ENCODE results near the gene CEACAM5.

The CEACAM5 gene

GRCh38 chr19:41708481-41708880 lies at the start of gene CEACAM5:
Gene CEACAM5, plus strand, starts transcription at chr19:41708626. Its CDS starts 106 bp downstream, at chr19:41708732.
- DNase-seq = no peak

DNA sequence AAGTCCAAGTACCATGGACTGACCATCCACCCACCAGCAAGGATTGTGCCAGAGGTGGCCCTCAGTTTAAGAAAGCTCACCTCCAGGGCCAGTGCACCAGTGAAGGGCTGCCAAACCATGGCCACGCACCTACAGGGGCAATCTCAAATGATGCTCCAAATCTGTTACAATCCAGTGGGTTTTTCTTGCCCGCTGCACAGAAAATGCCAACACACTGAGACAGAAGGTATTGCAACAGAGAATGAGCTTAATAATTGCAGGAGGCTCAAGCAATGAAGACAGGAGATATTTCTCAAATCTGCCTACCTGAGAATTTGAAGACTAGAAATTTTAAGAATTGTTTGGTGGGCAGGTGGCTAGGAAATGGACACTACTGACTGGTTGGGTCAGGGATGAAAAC lies 42.4 kb upstream of the CEACAM5 start:
- DNase-seq = no peak

GRCh38 chr19:41668315-41668714 lies 40.1 kb upstream of the CEACAM5 start:
- DNase-seq = no peak

DNA sequence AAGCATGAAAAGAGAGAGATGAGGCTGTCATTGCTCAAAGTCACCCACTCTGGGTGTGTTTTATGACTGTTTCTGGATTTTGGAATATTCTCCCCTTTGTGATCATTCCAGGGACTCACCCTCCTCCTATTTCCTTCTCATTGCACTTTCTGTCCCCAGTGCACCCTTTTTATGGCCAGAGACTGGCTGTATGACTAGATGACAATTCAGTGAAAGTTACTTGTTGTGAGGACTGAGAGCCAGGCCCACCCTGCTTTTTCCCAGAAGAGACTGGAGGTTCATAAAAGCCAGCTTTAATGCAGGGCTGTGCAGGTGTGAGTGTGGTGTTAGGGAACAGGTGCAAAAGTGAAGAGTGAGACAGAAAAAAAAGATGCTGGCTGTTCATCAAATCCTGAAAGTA lies 37.7 kb upstream of the CEACAM5 start:
- no peak for DNase-seq

DNA sequence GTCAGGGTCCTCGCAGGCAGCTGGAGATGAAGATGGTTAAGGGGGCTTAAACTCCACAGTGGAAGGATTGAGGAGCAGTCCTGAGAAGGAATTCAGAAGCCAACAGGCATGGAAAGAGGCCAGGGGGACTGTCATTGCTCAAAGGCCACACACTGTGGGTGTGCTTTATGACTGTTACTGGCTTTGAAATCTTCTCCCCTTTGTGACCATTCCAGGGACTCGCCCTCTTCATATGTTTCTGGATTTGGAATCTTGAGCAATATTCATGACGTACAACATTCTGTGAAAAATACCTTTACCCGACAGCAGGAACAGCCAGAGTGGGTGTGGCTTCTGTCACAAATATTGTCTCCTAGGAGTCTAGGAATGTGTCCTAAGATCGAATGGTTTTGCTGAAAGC lies 36.9 kb upstream of the CEACAM5 start:
- DNase-seq = no peak

DNA sequence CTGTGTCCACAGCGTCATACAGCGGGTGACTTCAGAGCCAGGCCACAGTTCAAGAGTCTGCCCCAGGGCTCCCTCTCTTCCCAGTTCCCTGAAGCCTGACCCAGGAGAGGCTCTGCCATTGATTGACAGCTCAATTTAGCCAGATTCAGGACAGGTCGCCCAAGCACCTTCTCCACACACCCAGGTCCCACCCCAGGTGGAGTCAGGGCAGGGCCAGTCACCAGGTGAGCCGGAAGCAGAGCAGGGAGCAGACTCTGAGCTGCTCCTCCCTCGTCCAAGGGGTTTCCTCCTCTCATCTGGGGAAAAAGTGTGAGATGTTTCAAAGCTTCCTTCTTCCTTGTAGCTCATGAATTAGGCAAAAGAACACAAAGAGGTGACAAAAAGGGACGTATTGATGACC lies 26.0 kb upstream of the CEACAM5 start:
- DNase-seq = no peak

DNA sequence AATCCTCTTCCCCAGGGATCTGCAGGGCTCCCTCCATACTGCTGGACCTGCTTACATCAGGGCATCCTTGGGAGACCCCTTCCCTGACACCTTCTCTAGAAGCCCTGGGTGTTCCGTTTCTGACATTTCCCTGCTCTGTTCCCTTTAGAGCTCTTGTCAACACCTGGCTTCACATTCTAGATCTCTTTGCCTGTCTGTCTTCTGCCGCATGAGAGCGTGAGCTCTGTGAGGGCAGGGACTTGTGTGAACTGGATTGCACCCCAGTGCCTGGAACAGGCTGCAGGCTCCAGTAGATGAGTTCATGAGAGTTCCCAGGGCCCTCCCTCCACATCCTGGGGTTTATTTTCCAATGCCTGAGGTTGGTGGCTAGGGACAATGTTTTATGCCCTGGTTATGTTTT lies 21.0 kb upstream of the CEACAM5 start:
- no peak for DNase-seq

GRCh38 chr19:41688098-41688497 lies 20.3 kb upstream of the CEACAM5 start, which contains the start of gene CEACAM7:
Gene CEACAM7, minus strand, starts transcription at chr19:41688270. Its CDS starts 105 bp downstream, at chr19:41688165.
- no peak for DNase-seq

DNA sequence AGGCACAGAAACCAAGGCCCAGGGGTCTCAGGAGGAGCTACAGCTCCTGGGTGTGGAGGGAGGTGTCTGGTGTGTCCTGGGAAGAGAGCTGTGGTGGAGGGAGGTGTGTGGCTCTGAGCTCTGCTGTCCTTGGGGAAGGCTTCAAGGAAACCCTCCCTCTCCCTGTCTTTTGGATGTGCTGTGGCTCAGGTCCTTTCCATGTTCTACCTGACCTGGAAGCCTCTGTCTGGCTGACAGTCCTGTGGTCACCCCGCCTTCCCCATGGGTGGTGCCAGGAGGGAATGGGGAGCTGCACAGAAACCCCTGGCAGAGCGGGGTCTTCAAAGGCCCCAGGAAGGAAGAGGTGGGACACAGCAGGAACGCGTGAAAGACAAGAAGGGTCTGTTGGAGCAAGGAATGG lies 19.7 kb upstream of the CEACAM5 start:
- DNase-seq = no peak

DNA sequence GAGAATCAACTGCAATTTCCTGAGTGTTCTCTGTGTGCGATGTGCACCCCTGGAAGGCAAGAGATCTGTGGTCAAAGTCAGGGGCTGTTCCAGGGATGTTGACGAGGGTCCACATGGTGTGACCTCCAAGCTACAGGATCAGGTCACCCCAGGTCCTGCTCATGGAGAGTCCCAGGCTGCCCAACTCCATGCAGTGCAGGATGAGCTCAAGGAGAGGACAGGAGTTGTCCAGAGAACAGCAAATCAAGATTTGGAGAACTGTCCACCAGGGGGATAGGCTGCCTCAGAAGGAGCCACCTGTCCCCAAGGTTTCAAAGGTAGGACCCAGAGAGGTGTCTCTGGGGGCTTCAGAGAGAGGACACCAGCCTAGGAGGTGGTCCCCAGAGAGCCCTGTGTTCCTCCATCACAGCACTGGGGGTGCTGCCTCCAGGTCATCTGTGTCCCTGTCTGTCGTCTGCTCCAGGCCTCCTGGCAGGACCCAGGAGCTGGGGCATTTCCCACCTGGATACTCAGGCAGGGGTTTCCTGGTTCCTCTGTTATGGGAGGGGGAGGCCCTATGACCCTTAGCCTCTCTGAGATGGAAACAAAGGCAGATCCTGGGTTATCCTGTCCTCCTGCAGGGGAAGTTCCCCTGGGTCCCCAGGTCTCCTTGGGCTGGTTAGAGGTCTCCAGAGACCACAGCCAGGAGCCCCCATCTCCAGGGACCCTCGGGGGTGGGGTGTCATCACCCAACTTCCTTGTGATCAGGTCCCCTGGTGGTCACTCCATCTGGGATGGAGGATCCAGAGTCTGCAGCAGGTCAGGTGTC lies 18.2 kb upstream of the CEACAM5 start:
- no peak for DNase-seq

- no peak for DNase-seq
Observed at GRCh38 chr19:41690801-41691065, 17.7 kb upstream of the CEACAM5 start.

DNA sequence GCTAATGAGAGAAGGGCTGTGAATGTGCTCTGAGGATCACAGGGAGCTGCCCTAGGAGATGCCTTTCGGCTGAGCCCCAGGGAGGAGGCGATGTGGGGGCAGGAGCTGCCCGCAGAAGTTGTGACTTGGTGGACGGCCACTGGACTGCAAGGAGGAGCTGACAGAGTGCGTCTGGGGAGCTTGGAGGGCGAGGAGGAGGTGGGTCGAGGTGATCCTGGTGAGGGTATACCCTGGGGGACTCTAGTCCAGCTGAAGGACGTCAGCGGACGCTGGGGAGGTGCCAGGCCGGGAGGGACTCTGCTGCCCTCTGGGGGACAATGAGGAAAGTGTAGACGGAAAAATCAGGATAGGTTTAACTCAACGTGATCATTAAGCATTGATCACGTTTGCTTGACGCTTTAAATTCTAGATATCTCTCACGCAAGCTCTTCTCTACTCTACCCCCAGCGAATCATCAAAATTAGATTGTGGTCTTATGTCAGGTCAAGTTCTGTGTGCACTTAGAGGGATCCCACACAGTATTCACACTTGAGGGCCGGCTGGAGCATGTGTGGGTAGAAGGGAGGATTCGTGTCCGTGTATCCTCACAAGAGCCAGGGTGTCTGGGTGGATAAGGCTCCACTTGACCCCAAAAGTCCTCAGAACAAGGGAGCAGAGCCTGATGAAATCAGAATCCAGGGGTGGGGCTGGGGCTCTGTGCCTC lies 17.0 kb upstream of the CEACAM5 start:
- DNase-seq = no peak

- DNase-seq = no peak
Observed at GRCh38 chr19:41694196-41694595, 14.2 kb upstream of the CEACAM5 start.

DNA sequence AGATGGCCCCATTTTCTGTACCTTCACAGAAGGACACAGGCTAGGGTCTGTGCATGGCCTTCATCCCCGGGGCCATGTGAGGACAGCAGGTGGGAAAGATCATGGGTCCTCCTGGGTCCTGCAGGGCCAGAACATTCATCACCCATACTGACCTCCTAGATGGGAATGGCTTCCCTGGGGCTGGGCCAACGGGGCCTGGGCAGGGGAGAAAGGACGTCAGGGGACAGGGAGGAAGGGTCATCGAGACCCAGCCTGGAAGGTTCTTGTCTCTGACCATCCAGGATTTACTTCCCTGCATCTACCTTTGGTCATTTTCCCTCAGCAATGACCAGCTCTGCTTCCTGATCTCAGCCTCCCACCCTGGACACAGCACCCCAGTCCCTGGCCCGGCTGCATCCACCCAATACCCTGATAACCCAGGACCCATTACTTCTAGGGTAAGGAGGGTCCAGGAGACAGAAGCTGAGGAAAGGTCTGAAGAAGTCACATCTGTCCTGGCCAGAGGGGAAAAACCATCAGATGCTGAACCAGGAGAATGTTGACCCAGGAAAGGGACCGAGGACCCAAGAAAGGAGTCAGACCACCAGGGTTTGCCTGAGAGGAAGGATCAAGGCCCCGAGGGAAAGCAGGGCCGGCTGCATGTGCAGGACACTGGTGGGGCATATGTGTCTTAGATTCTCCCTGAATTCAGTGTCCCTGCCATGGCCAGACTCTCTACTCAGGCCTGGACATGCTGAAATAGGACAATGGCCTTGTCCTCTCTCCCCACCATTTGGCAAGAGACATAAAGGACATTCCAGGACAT lies 13.4 kb upstream of the CEACAM5 start:
- DNase-seq = no peak

DNA sequence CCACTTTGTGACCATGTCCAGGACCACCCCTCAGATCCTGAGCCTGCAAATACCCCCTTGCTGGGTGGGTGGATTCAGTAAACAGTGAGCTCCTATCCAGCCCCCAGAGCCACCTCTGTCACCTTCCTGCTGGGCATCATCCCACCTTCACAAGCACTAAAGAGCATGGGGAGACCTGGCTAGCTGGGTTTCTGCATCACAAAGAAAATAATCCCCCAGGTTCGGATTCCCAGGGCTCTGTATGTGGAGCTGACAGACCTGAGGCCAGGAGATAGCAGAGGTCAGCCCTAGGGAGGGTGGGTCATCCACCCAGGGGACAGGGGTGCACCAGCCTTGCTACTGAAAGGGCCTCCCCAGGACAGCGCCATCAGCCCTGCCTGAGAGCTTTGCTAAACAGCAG lies 12.7 kb upstream of the CEACAM5 start:
- no peak for DNase-seq

- DNase-seq = no peak
Observed at GRCh38 chr19:41696402-41697197, 11.8 kb upstream of the CEACAM5 start.

- no peak for DNase-seq
Observed at GRCh38 chr19:41697198-41697855, 11.1 kb upstream of the CEACAM5 start.

GRCh38 chr19:41698746-41699230 lies 9.6 kb upstream of the CEACAM5 start:
- DNase-seq = no peak

- DNase-seq = no peak
Observed at GRCh38 chr19:41699231-41699967, 9.0 kb upstream of the CEACAM5 start.

GRCh38 chr19:41699968-41700323 lies 8.5 kb upstream of the CEACAM5 start:
- no peak for DNase-seq

- DNase-seq = no peak
Observed at GRCh38 chr19:41700381-41701195, 7.8 kb upstream of the CEACAM5 start.

Measured in cortex of kidney (tissue), 1 donor.